Measurements from ENCODE around the gene RFC2.

Gene RFC2

DNA sequence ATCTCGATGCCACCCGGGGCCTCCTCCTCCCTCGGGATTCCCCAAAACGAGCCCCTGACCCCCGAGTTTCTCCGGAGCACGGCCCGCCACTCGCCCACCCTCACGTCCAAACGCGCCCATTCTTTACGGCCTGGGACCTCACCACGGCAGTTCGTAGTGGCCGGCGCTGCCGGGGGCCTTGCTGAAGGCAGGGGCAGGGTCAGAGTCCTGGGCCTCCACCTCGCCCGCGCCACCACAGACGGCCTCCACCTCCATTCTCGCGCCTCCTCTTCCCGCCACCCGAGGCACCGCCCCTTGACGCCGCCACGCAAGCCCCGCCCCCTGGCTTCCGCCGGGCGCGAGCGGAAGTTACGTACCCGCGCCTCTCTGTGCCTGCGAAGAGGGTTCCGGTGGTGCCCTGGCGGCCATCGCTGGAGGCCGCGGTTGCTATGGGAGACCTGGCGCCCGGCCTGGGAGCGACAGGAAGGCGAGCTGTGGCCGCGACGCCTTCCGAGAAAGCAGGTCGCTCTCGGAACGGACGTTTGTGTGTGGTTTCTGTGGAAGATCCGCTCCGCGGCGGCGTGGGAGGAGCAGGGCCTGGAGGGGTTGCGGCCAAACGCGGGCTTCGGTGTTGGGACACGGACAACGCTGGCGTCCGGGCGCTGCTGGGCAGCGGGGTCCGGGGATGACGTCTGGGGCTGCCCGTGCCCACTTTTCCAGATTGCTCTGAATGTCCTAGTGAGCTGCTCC is at the start of gene RFC2:
TSS of gene RFC2 (minus strand) at position 271 of the 729 bp plus-strand sequence. CDS start at position 255, 16 bp downstream.
- Histone ChIP-seq H3K4me3 (peak within 1 kb of the TSS; percentile 64 to 67), H3K27ac (peak within 1 kb of the TSS; percentile 88)
- intact Hi-C loops (cut with DNase I; ENCODE audit: low total_unique reads): loop anchor here (10.0 kb wide), 1 partner anchor 169 kb away; the partner anchor contains the start of gene LIMK1

DNA sequence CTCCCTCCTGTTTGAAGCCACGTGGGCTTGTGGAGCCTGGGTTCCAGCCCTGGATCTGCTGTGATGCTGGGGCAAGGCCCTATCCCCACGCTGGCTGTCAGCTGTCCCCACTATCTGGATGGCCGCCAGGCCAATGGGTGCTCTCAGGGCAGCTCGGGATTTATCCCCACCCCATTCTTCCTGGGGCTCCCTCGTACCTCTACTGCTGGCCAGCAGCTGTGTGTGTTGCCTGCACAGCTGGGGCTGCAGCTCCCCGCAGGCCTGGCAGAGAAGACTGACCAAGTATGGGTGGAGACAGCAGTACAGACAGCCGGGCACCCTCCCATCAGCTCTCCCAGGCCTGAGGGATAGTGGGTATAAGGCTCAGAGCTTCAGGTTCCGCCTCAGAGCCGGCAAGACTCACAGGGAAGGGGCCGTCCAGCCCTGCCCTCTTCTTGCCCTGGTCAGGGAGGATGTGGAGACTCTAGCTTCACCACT is 48.6 kb upstream of the RFC2 start:
- Histone ChIP-seq H3K27me3 (no peaks in the 10 kb centered on the region), H3K9me3 (no peaks in the 10 kb centered on the region), H3K4me3 (no peak overlapping the region), H3K36me3 (no peaks in the 10 kb centered on the region), H3K27ac (no peak overlapping the region), H3K4me1 (peaks cover 6 to 40% (median 21%) of the 10 kb centered on the region in 4 donors)
- TF ChIP-seq, protein P1, sequence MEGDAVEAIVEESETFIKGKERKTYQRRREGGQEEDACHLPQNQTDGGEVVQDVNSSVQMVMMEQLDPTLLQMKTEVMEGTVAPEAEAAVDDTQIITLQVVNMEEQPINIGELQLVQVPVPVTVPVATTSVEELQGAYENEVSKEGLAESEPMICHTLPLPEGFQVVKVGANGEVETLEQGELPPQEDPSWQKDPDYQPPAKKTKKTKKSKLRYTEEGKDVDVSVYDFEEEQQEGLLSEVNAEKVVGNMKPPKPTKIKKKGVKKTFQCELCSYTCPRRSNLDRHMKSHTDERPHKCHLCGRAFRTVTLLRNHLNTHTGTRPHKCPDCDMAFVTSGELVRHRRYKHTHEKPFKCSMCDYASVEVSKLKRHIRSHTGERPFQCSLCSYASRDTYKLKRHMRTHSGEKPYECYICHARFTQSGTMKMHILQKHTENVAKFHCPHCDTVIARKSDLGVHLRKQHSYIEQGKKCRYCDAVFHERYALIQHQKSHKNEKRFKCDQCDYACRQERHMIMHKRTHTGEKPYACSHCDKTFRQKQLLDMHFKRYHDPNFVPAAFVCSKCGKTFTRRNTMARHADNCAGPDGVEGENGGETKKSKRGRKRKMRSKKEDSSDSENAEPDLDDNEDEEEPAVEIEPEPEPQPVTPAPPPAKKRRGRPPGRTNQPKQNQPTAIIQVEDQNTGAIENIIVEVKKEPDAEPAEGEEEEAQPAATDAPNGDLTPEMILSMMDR (IDR thresholded peaks at IDR 0.05): no peak
- intact Hi-C loops (cut with DNase I; ENCODE audit: low total_unique reads): no loop called here
- no peak for DNase-seq

More for the DNA sequence above, at the start of gene RFC2:
- TF ChIP-seq, protein P1 (IDR thresholded peaks at IDR 0.05): peak; percentile 47 to 76
- no peaks in the 10 kb centered on the region for H3K9me3 ChIP-seq
- DNase-seq: peak; percentile 95 to 98
- peaks cover 11 to 22% (median 20%) of the 10 kb centered on the region in 3 donors for H3K36me3 ChIP-seq
- no peaks in the 10 kb centered on the region for H3K27me3 ChIP-seq
- peaks cover 0 to 33% (median 30%) of the 10 kb centered on the region in 4 donors for H3K4me1 ChIP-seq

DNA sequence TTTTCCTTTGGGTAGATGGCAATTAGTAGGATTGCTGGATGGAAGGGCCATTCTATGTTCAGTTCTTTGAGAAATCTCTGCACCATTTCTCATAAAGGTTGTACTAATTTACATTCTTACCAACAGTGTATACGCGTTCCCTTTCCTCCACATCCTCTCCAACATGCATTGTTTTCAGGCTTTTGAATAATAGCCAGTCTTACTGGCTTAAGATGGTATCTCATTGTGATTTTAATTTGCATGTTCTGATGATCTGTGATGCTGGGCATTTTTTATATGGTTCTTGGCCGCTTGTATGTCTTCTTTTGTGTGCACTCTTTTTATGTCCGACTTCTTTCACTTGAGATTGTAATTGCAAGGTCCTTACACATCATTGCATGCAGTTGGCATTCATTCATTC is 46.7 kb upstream of the RFC2 start:
- intact Hi-C loops (cut with DNase I; ENCODE audit: low total_unique reads): no loop called here
- Histone ChIP-seq H3K9me3 (no peaks in the 10 kb centered on the region), H3K36me3 (no peaks in the 10 kb centered on the region), H3K4me3 (no peak overlapping the region), H3K4me1 (peaks cover 0 to 22% (median 4%) of the 10 kb centered on the region in 4 donors), H3K27me3 (no peaks in the 10 kb centered on the region), H3K27ac (no peak overlapping the region)
- TF ChIP-seq, protein P1 (IDR thresholded peaks at IDR 0.05): no peak
- DNase-seq: no peak

DNA sequence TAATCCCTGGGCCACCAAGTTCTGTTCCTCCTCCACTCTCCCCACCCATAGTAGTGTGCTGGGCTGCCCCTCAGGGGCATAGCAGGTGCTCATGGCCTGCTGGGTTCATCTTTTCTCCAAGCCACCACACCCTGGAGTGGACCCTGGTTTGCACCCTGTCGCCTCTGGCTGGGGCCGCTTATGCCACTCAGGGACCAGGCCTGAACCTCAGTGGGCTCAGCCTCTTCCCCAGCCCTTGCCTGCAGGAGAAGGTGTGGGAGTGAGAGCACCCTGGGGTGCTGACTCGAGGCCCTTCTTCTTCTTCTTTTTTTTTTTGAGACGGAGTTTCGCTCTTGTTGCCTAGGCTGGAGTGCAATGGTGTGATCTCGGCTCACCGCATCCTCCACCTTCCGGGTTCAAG is 45.2 kb upstream of the RFC2 start:
- intact Hi-C loops (cut with DNase I; ENCODE audit: low total_unique reads): no loop called here
- Histone ChIP-seq H3K4me1 (peaks cover 0 to 28% (median 7%) of the 10 kb centered on the region in 4 donors), H3K27ac (no peak overlapping the region), H3K27me3 (no peaks in the 10 kb centered on the region), H3K9me3 (no peaks in the 10 kb centered on the region), H3K4me3 (no peak overlapping the region), H3K36me3 (no peaks in the 10 kb centered on the region)
- DNase-seq: no peak
- TF ChIP-seq, protein P1 (IDR thresholded peaks at IDR 0.05): no peak

DNA sequence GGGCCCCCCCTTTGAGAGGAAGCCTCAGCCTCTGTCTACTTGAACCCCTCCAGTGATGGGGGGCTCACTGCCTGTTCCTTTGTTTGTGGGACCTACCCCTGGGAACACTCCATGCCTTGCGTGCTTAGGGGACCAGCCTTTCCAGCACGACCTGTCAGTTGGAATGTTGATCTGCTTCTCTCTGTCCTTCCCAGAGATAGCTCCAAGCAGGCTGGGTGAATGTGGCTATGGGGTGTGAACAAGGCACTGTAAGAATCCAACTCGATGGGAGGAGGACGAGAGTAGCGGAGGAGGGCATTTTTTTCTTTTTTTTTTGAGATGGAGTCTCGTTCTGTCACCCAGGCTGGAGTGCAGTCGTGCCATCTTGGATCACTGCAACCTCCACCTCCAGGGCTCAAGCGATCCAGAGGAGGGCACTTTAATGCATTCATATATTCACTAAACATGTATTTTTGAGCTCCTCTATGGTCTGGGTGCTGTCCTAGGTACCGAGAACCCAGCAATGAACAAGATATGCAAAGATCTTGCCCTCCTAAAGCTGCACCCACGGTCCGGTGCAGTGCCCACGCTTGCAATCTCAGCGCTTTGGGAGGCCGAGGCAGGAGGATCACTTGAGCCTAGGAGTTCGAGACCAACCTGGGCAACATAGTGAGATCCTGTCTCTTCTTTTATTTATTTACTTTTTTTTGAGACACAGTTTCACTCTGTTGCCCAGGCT is 43.5 kb upstream of the RFC2 start:
- TF ChIP-seq, protein P1 (IDR thresholded peaks at IDR 0.05): no peak
- no peak overlapping the region for H3K4me3 ChIP-seq
- intact Hi-C loops (cut with DNase I; ENCODE audit: low total_unique reads): no loop called here
- no peak overlapping the region for H3K27ac ChIP-seq
- H3K27me3 ChIP-seq: no peaks in the 10 kb centered on the region
- H3K36me3 ChIP-seq: no peaks in the 10 kb centered on the region
- H3K4me1 ChIP-seq: peaks cover 0 to 27% (median 15%) of the 10 kb centered on the region in 4 donors
- no peak for DNase-seq
- no peaks in the 10 kb centered on the region for H3K9me3 ChIP-seq
